HG03520 (cell line): ENCODE data around the gene G6PC3.
"Not testable (repeated sequence)": the region's sequence is repeated elsewhere in the genome, so short reads cannot be mapped to it uniquely, and the experiment has no call there.

ENCODE experiments used
- ATAC-seq: cut with Tn5 transposase; IDR thresholded peaks from one replicate; pipeline ENCODE4 v1.9.1; 2021; ENCODE audit warnings: mild to moderate bottlenecking, moderate library complexity; ENCODE audit not compliant: unreplicated experiment

The G6PC3 gene

GRCh38 chr17:44105941-44106340 is 35.4 kb downstream of the G6PC3 start:
- ATAC-seq = no peak

- ATAC-seq = no peak
Measured at GRCh38 chr17:44106801-44107200, 36.3 kb downstream of the G6PC3 start.

- no peak for ATAC-seq
Measured at GRCh38 chr17:44108440-44109311, 38.1 kb downstream of the G6PC3 start.

- ATAC-seq = no peak
Measured at GRCh38 chr17:44109312-44109630, 38.7 kb downstream of the G6PC3 start.

GRCh38 chr17:44110011-44110686 is 39.6 kb downstream of the G6PC3 start:
- ATAC-seq = no peak

GRCh38 chr17:44110823-44111633 is 40.5 kb downstream of the G6PC3 start:
- no peak for ATAC-seq

GRCh38 chr17:44111777-44112176 is 41.2 kb downstream of the G6PC3 start:
- ATAC-seq = no peak

- no peak for ATAC-seq
Measured at GRCh38 chr17:44112284-44113280, 42.0 kb downstream of the G6PC3 start.

GRCh38 chr17:44113382-44113781 is 42.8 kb downstream of the G6PC3 start:
- no peak for ATAC-seq

GRCh38 chr17:44113868-44114840 is 43.6 kb downstream of the G6PC3 start:
- ATAC-seq = no peak

GRCh38 chr17:44115585-44116415 is 45.3 kb downstream of the G6PC3 start:
- ATAC-seq = no peak

- ATAC-seq = no peak
Measured at GRCh38 chr17:44117351-44117750, 46.8 kb downstream of the G6PC3 start.

GRCh38 chr17:44118427-44119050 is 48.0 kb downstream of the G6PC3 start:
- ATAC-seq = no peak

GRCh38 chr17:44119062-44119461 is 48.5 kb downstream of the G6PC3 start:
- no peak for ATAC-seq

GRCh38 chr17:44119798-44120197 is 49.3 kb downstream of the G6PC3 start:
- ATAC-seq = no peak

GRCh38 chr17:44120281-44120680 is 49.7 kb downstream of the G6PC3 start:
- ATAC-seq = not testable (repeated sequence)

- no peak for ATAC-seq
Measured at GRCh38 chr17:44120851-44121605, 50.5 kb downstream of the G6PC3 start.
